ENCODE results near the gene PAQR8.

PAQR8 gene

DNA sequence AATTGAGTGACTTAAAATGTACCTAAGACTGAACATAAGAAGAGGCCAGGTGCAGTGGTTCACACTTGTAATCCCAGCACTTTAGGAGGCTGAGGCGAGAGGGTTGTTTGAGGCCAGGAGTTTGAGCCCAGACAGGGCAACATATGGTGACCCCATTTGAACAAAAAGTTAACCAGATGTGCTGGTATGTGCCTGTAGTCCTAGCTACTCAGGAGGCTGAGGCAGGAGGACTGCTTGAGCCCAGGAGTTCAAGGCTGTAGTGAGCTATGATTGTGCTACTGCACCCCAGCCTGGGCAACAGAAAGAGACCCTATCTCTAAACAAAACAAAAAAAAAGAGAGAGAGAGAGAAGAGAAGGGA, 10.1 kb upstream of the PAQR8 start:
- DNase-seq, result no peak

DNA sequence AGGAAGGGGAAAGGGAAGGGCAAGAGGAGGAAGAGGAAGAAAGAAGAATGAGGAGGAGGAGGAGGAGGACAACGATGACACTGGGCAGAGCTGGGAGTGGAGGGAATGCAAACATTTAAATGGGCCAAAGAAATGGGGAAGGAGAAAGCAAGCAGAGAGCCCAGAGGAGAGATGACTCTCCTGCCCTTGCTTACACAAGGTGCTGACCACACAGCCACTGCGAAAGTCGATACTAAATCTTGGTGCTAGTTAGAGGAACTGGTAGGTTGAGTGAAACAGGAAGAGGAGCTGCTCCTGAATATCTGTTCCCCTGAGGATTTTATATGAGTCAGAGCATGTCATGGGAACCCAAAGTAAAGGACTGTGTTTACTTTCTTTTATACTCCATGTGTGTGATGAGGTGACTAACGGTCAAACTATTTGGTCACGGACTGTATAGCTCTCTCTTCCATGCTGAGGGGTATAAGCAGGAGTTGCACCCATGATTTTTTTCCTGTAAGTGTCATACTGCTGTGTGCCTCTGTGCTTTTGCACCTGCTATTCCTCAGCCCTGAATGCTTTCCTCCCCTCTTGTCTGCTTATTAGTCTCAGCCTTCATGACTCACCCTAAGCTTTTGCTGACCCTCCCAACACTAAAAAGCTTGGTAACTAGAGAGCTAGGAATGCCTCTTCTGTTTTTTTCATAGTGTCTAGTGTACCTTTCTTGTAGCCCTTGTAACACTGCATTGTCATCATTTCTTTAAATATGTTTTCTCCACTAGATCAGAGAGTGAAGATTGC, 9.5 kb upstream of the PAQR8 start:
- DNase-seq, result no peak

DNA sequence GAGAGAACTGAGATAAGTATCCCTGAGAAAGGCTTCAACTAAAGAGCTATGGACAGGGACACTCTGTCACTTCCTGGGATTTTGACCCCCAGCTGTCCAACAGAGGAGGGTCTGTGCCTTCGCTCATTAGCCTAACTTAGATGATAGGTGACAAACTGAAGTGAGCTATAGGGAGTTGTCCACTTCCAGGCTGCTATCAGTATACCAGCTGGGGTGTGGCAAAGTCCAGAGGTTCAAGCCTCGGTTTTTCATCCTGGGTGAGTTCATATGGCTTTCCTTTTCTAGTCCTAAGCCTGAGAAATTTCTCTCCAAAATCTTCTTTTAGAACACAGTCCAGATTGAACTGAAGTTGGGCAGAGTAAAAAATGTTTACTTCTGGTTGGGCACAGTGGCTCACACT, 5.9 kb upstream of the PAQR8 start:
- no peak for DNase-seq

DNA sequence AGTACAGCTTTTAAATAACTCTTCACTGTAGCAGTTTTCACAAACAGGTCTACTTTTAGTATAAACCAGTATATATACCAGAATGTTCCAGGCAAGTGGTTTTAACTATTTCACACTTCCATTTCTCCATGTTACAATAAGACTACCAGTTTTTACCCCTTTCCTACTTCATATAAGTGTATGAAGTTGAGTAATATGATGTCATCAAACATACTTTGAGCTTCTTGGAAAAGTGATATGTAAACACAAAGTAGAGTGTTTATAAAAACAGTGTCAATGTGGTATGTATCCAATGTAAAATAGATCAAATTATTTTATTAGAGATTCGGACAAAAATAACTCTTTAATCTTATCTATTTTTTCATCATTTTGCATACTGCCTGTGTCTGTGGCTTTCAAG, 2.5 kb upstream of the PAQR8 start:
- no peak for DNase-seq

DNA sequence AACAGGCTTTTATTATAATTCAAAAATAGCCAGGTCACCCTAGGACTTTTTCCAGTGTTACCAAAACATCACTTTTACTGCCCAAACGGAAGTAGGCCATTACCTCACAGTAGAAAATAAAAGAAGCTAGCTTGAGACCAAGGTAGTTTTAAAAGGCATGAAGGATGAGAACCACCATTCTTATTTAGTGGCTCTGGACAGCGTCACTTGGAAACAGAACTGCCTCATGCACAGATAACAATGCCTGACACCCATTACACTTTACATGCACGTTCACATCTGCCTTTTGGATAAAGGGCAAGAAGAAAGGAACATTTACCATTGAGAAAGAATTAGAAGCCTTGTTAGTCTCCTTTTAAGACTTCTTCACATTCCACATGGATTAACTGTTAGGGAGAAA, 1.9 kb upstream of the PAQR8 start:
- DNase-seq, result no peak

DNA sequence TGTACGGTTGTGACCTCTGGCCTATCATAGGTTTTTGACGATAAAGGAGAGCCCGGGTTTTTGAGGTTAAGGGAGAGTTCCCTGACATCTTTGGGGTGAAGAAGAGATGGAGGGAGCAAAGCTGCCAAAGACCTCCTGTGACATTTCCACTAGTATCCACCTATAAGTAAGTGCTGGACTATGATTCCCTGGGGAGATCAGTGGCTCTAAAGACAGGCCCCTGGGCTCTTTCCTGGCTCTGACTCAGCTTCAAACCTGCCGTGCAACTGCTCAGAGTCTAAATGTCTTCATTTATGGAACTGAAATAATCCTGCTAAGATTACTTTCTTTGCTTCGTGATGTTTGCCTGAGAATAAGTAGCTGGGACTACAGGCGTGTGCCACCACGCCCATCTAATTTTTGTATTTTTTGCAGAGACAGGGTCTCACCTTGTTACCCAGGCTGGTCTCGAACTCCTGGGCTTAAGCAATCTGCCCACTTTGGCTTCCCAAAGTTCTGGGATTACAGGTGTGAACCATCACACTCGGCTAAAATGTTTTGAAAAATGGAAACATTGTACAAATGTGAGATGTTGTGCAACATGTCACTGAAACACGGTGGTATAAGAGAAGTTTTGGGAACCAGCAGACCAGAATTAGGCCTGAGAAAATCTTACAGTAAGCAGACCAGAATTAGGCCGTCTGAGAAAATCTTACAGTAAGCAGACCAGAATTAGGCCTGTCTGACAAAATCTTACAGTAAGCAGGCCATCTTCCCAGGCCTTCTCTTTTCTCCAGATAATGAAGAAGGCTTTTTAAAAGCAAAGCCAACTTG, 1.1 kb upstream of the PAQR8 start:
- DNase-seq, result no peak

DNA sequence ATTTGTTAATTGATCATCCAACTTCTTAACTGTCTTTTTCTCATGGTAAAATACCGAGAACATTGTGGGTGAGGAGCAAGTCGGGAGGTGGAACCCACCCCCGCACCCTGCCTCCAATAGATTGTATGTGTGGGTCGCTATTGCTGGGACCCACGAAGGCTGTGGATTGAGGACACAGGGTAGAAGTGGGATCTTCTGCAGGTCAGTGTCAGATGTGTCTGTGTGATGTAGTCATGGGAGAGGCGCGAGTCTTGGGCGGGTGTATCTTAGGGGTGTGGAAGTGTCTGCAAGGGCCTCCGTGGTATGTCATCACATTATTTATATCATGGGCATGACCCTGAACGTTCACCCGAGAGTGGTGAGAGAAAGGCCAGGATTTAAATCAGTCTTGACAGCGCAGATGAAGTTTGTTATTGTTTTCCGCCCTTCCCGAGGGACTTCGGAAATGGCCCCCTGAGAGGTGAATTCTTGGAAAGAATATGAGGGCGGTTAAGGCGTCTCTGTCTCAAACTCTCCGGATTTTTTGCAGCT, 472 bp upstream of the PAQR8 start:
- DNase-seq, result no peak

DNA sequence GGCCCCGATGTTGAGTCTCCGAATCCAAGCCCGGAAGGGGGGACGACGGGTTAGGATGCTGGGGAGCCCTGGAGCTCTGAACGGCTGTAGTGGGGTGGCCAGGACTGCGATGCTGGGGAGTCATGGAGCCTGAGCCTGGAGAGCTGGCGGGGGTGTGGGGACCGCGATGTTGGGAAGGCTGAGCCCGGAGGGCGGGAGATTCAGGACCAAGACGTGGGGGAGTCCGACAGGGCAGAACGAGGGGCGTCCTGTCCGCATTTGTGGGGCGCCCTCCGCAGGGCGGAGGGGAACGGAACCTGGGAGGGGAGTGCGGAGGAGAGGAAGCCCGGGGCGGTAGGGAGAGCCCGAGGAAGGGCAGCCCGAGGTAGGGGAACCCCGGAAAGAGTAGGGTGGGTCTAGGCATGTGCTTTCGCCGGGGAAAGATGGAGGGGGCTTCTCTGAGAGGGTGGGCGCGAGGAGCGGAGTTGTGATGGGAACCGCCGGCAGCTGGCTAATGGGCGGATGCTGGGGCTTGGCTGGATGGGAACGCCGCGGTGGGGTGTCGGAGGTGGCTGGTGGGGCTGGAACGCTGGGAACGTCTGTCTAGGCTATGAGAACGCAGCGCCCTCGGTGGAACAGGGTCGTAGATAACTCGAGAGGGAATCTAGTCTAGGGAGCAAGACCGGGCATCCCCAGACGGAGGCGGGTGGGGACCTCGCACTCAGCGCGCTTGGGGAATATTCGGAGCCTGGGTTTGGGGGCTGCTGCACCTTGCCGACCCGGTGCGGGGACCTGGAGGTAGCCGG, 684 bp downstream of the PAQR8 start:
- DNase-seq, result no peak

DNA sequence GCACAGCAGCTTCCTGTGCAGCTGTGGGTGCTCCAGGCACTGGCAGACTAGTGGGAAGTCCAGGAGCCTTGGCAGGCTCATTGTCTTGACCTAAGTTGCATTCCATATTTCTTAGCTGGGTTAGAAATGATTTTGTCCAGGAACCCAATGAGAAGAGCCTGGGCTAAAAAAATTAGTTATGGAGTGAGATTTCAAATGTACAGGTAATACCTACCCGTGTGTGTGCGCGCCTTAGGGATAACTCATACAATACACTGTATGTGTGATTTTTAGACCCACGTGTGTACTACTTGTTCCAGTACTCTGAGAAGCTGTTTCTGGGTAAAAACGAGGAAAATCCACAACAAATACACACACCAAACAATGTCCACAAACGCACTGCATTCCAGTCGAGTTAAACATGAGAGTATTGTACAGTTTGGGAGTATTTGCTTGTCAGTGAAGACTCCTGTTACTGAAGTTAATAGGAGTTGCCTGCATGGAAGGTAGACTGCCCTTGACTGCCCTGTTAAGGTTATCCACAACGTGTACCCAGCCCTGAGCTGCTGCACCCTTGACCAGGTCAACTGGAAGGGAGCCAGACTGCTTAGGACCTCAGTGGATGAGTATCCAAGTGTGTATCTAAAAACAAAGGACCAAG, 1.4 kb downstream of the PAQR8 start:
- no peak for DNase-seq

DNA sequence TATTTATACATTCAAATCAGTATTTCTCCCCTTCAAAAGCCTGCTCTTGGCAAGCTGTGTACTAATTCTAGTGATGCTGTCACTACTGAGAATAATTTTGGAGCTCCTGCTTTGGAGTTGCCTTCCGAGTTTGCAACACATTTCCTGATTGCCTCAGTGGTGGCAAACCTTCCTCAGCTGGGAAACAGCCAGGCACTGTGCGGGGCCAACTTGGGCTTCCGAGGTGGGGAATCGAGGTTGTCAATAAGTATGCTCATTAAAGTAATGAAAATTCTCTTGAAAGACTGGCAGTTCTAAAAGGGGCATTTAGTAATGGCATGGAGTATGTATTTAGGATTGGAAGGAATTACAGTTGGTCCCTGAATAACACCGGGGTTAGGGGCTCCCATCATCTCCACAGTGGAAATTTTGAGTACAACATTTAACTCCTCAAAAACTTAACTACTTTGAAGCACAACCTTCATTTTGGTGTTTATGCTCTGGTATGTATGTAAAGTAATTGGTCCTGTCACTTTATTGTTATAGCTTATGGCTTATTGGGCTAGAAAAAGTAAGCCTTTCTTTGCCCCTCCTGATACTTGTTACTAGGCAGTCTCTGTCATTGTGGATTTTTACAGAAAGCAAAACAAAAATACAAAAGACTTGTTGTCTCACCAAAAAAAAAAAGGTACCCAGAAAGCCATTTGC, 2.7 kb downstream of the PAQR8 start:
- no peak for DNase-seq

DNA sequence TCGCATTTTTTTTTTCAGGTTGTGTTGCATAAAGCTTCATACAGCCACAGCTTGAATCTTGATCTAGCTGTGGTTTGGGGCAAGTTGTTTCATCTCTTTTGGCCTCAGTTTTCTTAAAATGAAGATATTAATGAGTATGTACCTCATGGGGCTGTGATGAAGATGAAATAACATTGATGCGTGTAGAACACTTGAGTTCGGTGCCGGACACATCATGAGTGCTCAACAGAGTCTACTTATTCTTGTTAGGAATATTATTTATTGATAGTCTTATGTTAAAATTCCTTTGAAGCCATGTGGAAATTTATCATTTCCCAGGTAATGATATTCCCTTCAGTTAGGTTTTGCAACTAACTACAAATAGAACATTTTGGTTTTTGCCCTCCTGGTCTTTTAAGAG, 3.4 kb downstream of the PAQR8 start:
- DNase-seq, result no peak

DNA sequence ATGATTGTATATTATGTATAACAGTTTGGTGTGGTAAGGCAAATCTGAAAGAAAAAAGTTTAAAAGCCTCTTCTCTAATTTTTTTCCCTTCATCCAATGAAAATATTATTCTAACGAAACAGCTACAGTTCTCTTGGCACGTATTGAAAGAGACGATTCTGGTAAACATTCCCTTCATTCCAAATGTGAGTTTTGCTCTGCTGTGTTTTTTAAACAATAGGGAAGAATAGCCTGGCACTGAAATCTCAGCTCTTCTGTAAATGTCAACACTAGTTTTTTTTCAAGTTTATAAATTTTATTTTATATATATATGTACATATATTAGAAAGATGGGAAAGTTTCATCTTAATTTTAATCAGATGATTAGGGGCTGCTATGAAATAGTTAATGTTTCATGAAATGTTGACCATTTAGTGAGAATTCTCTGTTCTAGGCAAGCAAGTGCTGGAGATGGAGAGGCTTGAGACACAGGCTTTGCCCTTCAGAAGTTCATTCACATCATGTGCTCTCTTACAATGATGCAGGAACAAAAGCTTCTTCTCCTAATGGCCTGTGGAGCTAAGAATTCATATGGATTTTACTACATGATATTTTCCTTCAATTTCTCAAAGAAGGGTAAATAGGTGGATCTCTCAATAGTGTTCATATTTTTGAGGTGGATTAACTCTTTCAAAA, 4.1 kb downstream of the PAQR8 start:
- DNase-seq, result no peak

DNA sequence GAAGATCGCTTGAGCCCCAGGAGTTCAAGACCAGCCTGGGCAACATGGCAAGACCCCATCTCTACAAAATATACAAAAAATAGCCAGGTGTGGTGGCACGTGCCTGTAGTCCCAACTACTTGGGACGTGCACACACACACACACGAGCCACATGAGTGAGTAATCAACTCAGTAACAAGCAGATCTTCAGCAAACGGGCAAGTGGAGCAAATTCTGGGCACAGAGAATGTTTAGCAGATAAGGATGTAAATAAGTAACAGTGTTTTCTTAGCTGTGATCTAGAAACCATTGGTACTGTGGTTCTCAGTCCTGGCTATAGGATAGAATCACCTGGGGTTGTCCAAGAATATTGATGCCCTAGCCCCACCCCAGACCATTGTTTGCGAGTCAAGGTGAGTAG, 6.1 kb downstream of the PAQR8 start:
- no peak for DNase-seq

DNA sequence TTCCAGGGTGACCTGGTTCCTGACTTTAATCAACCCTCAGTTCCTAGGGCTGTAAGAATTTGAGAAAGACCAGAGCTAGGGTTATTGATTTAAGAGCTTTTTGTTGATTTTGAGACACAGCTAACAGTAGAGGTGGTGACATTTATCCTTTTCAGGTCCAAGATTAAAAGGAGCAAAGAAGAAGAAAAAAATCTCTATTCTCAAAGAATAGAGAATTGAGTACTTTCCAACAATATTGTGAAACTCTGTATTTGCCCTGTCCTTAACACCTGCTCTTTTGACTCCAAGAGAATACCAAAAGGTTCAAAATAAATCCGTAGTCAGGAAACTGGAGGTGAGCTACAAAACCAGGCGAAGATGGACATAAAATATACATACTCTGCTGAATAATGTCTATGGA, 7.3 kb downstream of the PAQR8 start:
- no peak for DNase-seq

DNA sequence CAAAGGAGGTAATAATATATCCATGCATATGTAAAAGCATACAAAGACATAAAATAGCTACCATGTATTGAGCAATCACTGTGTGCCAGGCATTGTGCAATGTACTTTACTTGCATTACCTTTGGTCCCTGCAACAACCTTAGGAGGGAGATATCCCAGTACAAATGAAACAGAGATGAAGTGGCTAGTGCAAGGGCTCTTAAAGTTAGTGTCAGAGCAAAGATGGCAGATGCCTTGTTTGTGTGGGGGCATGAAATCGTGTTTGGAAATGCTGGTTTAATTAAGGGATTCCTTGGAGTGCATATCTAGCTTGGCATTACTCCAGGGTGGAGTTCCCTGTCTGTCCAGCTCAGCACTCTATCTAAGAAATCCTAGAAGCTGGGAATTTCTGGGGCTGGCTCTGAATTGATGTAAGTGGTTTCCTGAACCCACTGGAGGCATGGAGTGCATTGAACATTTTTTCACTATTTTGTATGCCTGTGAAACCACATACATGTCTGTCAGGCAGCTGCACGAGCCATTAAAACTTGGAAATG, 9.8 kb downstream of the PAQR8 start:
- no peak for DNase-seq

DNA sequence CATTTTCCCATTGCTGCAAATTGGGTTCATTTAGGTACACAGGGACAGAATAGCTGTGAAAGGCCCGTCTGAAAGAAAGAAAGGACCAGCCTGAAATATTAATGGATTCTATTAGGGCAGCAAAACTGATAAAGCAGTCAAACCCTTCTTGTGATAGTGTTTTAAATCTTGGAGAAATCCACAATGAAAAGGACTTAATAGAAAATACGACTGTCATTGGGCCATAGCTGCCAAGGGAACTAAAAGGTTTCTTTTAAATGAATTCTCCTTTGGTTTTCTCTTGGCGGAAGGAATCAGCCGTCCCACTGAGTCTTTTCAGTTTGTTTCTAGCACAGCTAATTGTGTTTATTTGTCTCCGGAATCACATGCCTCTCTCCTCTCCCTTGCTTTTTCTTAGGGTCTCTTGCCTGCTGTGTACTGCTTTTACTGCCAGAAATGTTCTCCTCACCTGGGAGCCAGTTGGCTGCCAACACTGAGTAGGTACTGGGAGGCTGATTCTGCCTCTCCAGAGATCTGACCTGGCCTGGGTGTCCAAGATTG, 11.3 kb downstream of the PAQR8 start:
- DNase-seq, result no peak

DNA sequence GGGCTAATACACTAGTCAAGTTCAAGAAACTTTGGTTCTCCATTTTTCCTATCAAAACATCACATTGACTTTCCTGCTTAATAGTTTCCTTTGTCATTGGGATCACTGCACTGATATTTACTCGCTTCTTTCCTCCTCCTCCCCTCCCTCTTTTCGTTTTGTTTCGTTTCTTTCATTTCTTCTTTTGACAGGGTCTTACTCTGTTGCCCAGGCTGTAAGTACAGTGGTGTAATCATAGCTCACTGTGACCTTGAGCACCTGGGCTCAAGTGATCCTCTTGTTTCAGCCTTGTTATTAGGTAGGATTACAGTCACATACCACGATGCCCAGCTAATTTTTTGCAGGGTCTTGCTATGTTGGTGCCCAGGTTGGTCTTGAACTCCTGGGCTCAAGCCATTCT, 12.3 kb downstream of the PAQR8 start:
- no peak for DNase-seq

DNA sequence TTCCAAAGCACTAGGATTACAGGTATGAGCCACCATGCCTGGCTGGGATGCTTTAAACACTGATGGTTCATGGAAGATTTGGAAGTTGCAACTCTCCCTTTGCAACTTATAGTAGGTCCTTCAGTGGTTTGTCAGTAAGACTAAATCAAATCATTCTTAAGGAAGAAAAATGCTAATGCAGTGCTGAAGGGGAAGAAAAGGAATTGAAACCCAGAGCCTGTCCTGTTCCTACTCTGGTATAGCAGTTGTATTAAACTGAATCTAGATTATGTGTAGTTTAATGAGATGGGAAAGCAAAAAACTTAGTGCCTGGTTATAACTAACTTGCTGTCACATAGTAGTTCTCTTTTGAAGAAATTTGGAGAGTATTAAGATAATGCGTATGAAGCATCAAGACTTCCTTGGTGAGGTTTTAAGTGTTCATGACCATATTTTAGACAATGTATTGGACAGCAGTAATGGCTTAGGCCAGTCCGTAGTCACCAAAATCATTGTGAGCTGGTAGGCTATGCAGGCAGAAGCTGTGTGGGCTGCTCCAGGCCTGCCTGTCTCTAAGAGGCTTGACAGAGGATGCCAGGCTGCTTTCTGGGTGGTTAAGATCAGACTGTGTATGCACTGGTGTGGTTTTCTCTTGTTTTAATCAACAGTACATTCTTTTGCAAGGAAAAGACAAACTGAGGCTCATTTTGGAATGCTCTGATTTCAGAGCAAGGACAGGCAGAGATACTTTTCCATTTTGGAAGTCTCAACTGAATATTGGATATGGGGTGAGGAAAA, 14.0 kb downstream of the PAQR8 start:
- no peak for DNase-seq

DNA sequence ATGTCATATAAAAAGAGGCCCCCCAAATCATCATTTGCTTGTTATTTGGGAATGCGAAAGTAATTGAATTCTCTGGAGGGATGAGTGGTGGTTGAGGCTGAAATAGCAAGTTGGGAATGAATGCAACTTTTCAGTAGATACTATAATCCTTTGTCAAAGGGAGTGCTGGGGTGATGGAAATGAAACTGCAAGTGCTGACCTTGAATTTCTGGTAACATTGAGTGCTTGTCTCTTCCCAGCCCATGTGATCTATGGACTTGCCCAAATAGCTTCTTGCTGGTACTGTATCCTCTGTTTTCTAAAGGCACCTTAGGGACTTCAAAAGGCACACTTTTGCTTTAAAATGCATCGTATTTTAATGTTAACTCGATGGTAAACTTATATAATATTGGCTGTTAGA, 14.8 kb downstream of the PAQR8 start:
- DNase-seq, result no peak

DNA sequence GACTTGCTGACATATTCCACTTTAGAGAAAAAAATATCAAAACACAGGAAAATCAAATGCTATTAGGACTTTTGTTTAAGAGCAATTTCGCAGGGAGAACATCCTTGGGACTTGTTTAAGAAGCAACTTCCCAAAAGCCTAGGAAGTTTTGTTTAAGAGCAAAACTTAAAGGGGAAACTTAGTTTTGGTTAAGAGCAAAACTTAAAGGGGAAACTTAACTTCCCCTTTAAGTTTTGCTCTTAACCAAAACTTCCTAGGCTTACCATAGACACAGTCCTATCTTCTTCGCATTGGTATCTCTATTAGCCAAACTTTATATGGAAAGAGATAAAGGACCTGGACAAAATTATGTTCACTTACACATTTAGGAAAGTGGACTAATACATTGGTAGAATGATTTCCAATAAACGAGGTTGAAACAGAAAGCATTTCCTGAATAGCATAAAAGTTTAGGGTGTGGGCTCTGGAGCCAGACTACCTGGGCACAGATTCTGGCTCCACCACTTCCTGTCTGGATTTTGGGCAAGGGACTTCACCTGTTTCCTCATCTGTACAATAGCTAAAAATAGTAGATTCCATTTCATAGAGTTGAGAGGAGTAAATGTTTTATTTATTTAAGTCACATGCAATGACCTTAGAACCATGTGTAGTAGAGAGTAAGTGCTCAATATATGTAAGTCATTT, 15.7 kb downstream of the PAQR8 start:
- DNase-seq, result no peak
